Suppressor macrophage treated with lipopolysaccharide for 1 hour (primary cell): ENCODE measurements around the gene CUL9.

Source experiments
- DNase-seq, 3 donors: peaks; one replicate each; pipeline ENCODE4 v3.0.0-alpha.2; 2020 to 2022

Gene CUL9

GRCh38 chr6:43173591-43174262 is 8.3 kb upstream of the CUL9 start:
- no peak for DNase-seq

GRCh38 chr6:43174263-43175112 is 7.5 kb upstream of the CUL9 start:
- DNase-seq, result peak; percentile 98 to 100 (median 99)

GRCh38 chr6:43175676-43176422 is 6.1 kb upstream of the CUL9 start:
- no peak for DNase-seq

GRCh38 chr6:43176423-43176786 is 5.6 kb upstream of the CUL9 start:
- no peak for DNase-seq

- DNase-seq, result no peak
Measured at GRCh38 chr6:43178150-43178549, 3.8 kb upstream of the CUL9 start.

GRCh38 chr6:43178951-43179830 is 2.8 kb upstream of the CUL9 start:
- no peak for DNase-seq

GRCh38 chr6:43180058-43180457 is 1.9 kb upstream of the CUL9 start:
- DNase-seq, result no peak

GRCh38 chr6:43180985-43181384 is 1.0 kb upstream of the CUL9 start:
- DNase-seq, result no peak

- no peak for DNase-seq
Measured at GRCh38 chr6:43181621-43181941, 415 bp upstream of the CUL9 start.

GRCh38 chr6:43183441-43183840 is 1.4 kb downstream of the CUL9 start:
- no peak for DNase-seq

GRCh38 chr6:43184268-43184985 is 2.4 kb downstream of the CUL9 start:
- DNase-seq, result no peak

- no peak for DNase-seq
Measured at GRCh38 chr6:43185391-43185985, 3.5 kb downstream of the CUL9 start.

- DNase-seq, result no peak
Measured at GRCh38 chr6:43186019-43186418, 4.0 kb downstream of the CUL9 start.

- DNase-seq, result no peak
Measured at GRCh38 chr6:43186706-43187105, 4.7 kb downstream of the CUL9 start.

- no peak for DNase-seq
Measured at GRCh38 chr6:43187821-43188220, 5.8 kb downstream of the CUL9 start.

GRCh38 chr6:43188426-43188825 is 6.4 kb downstream of the CUL9 start:
- no peak for DNase-seq

- no peak for DNase-seq
Measured at GRCh38 chr6:43189776-43190304, 7.8 kb downstream of the CUL9 start.

- DNase-seq, result no peak
Measured at GRCh38 chr6:43192911-43193310, 10.9 kb downstream of the CUL9 start.

- DNase-seq, result no peak
Measured at GRCh38 chr6:43193929-43194328, 11.9 kb downstream of the CUL9 start.

GRCh38 chr6:43196337-43196736 is 14.3 kb downstream of the CUL9 start:
- no peak for DNase-seq

- DNase-seq, result no peak
Measured at GRCh38 chr6:43199912-43200311, 17.9 kb downstream of the CUL9 start.

GRCh38 chr6:43200541-43200940 is 18.5 kb downstream of the CUL9 start:
- DNase-seq, result no peak
